ENCODE measurements around the gene ZNF219.

ZNF219 gene

DNA sequence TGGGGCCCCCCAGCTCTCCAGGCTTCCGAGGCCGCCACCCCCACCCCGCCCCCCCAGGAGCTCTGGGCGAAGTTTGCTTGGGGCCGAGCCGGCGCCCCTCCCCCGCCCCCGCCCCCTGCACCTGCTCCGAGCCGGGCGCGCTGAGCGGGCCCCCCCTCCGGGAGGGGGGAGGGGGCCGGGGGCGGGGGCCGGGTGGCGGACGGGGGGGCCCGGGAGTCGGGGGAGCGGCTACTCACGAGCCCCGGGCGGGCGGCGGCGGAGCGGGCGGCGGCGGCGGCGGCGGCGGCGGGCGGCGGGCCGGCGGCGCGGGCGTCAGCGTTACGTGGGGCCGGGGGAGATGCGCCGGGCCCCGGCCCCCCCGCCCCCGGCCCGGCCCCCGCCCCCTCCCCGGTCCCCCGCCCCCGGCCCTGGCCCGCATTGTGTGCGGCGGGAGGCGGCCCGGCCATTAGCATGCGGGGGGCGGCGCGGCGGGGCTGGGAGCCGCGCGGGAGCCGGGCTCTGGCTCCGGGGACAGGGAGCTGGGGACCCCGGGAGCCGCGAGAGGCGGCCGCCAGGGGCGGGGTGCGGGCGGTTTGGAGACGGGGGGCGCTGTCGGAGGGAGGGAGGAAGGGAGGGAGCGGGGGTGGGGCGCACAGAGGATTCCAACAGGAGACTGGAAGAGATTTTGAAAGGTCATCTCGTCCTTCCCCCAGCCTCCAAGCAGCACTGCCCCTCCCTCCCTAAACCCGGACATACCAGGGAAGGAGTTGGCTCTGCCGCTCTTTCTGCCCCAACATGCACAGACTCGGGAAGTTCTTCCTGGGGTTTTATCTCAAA lies at the start of gene ZNF219:
Gene ZNF219 (minus strand): TSS at position 580 of the 816 bp plus-strand sequence. CDS start 5,064 bp downstream, outside the sequence.
- H3K9me3 ChIP-seq (ENCODE audit: insufficient read depth, low read depth, low read length), result no peaks in the 10 kb centered on the region
- peak within 1 kb of the TSS; percentile 76 for H3K4me2 ChIP-seq (ENCODE audit: low read depth, low read length, poor library complexity, severe bottlenecking)
- H2AFZ ChIP-seq (ENCODE audit: low read length), result peak within 1 kb of the TSS; percentile 91
- H3K36me3 ChIP-seq (ENCODE audit: insufficient read depth, low read length), result no peaks in the 10 kb centered on the region
- H3K27me3 ChIP-seq (ENCODE audit: insufficient read depth, low read length, poor library complexity, severe bottlenecking), result no peaks in the 10 kb centered on the region
- no peak for TF ChIP-seq EZH2phosphoT487 (IDR thresholded peaks at IDR 0.05; ENCODE audit: borderline replicate concordance)
- H3K9me2 ChIP-seq (replicated peaks; ENCODE audit: low read depth, low read length), result no peaks in the 10 kb centered on the region
- peak within 1 kb of the TSS; percentile 79 for H3K9ac ChIP-seq (ENCODE audit: low read depth, low read length, poor library complexity, severe bottlenecking)
- H4K20me1 ChIP-seq (ENCODE audit: insufficient read depth, low read length, poor library complexity, severe bottlenecking), result no peaks in the 10 kb centered on the region
- H3F3A ChIP-seq (ENCODE audit: low read depth), result peaks cover 23% of the 10 kb centered on the region
- peaks cover 7% of the 10 kb centered on the region for H3K79me2 ChIP-seq (ENCODE audit: insufficient read depth, low read length)
- H3K4me3 ChIP-seq (ENCODE audit: low read length, poor library complexity, severe bottlenecking), result peak within 1 kb of the TSS; percentile 77
- peaks cover 32% of the 10 kb centered on the region for H3K4me1 ChIP-seq (ENCODE audit: insufficient read depth, low read length, poor library complexity, severe bottlenecking)

DNA sequence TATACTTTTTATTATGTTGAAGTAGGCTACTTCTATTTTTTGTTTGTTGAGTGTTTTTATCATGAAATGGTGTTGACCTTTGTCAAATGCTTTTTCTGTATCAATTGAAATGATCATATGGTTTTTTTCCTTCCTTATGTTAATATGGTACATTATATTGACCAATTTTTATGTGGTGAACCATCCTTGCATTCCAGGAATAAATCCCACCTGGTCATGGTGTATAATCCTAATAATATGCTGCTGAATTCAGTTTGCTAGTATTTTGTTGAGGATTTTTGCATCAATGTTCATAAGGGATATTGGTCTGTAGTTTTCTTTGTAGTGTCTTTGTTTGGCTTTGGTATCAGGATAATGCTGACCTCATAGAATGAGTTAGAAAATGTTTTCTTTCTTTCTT lies 47.0 kb upstream of the ZNF219 start:
- Histone ChIP-seq H4K20me1 (ENCODE audit: insufficient read depth, low read length, poor library complexity, severe bottlenecking) (no peaks in the 10 kb centered on the region), H3K9ac (ENCODE audit: low read depth, low read length, poor library complexity, severe bottlenecking) (no peak overlapping the region), H3K9me2 (replicated peaks; ENCODE audit: low read depth, low read length) (no peaks in the 10 kb centered on the region), H3F3A (ENCODE audit: low read depth) (no peaks in the 10 kb centered on the region), H3K27me3 (ENCODE audit: insufficient read depth, low read length, poor library complexity, severe bottlenecking) (no peaks in the 10 kb centered on the region), H3K4me1 (ENCODE audit: insufficient read depth, low read length, poor library complexity, severe bottlenecking) (no peaks in the 10 kb centered on the region), H3K4me3 (ENCODE audit: low read length, poor library complexity, severe bottlenecking) (no peak overlapping the region), H3K36me3 (ENCODE audit: insufficient read depth, low read length) (no peaks in the 10 kb centered on the region), H3K79me2 (ENCODE audit: insufficient read depth, low read length) (no peaks in the 10 kb centered on the region), H3K9me3 (ENCODE audit: insufficient read depth, low read depth, low read length) (no peaks in the 10 kb centered on the region), H3K4me2 (ENCODE audit: low read depth, low read length, poor library complexity, severe bottlenecking) (no peak overlapping the region), H2AFZ (ENCODE audit: low read length) (no peak overlapping the region)
- no peak for TF ChIP-seq EZH2phosphoT487 (IDR thresholded peaks at IDR 0.05; ENCODE audit: borderline replicate concordance)
- TF ChIP-seq, protein P1, sequence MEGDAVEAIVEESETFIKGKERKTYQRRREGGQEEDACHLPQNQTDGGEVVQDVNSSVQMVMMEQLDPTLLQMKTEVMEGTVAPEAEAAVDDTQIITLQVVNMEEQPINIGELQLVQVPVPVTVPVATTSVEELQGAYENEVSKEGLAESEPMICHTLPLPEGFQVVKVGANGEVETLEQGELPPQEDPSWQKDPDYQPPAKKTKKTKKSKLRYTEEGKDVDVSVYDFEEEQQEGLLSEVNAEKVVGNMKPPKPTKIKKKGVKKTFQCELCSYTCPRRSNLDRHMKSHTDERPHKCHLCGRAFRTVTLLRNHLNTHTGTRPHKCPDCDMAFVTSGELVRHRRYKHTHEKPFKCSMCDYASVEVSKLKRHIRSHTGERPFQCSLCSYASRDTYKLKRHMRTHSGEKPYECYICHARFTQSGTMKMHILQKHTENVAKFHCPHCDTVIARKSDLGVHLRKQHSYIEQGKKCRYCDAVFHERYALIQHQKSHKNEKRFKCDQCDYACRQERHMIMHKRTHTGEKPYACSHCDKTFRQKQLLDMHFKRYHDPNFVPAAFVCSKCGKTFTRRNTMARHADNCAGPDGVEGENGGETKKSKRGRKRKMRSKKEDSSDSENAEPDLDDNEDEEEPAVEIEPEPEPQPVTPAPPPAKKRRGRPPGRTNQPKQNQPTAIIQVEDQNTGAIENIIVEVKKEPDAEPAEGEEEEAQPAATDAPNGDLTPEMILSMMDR (conservative IDR thresholded peaks at IDR 0.05; ENCODE audit: low read length), result no peak

DNA sequence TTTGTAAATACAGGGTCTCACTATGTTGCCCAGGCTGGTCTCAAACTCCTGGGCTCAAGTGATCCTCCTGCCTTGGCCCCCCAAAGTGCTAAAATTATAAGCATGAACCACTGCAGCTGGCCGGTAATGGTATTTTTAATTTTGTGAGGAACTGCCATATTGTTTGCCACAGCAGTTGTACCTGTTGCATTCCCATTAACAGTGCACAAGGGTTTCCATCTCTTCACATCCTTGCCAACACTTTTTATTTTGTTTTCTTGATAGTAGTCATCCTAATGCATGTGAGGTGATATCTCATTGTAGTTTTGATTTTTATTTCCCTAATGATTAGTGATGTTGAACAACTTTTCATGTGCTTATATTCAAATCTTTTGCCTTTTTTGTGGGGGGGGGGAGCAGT lies 43.9 kb upstream of the ZNF219 start:
- H2AFZ ChIP-seq (ENCODE audit: low read length), result no peak overlapping the region

More for the DNA sequence above, 43.9 kb upstream of the ZNF219 start:
- Histone ChIP-seq H3K4me2 (ENCODE audit: low read depth, low read length, poor library complexity, severe bottlenecking) (no peak overlapping the region), H3K27me3 (ENCODE audit: insufficient read depth, low read length, poor library complexity, severe bottlenecking) (no peaks in the 10 kb centered on the region), H3K4me1 (ENCODE audit: insufficient read depth, low read length, poor library complexity, severe bottlenecking) (no peaks in the 10 kb centered on the region), H3K36me3 (ENCODE audit: insufficient read depth, low read length) (no peaks in the 10 kb centered on the region), H3K9ac (ENCODE audit: low read depth, low read length, poor library complexity, severe bottlenecking) (no peak overlapping the region), H3F3A (ENCODE audit: low read depth) (no peaks in the 10 kb centered on the region), H4K20me1 (ENCODE audit: insufficient read depth, low read length, poor library complexity, severe bottlenecking) (no peaks in the 10 kb centered on the region), H3K9me2 (replicated peaks; ENCODE audit: low read depth, low read length) (no peaks in the 10 kb centered on the region), H3K4me3 (ENCODE audit: low read length, poor library complexity, severe bottlenecking) (no peak overlapping the region), H3K9me3 (ENCODE audit: insufficient read depth, low read depth, low read length) (no peaks in the 10 kb centered on the region), H3K79me2 (ENCODE audit: insufficient read depth, low read length) (no peaks in the 10 kb centered on the region)
- TF ChIP-seq, protein P1 (conservative IDR thresholded peaks at IDR 0.05; ENCODE audit: low read length), result no peak
- no peak for TF ChIP-seq EZH2phosphoT487 (IDR thresholded peaks at IDR 0.05; ENCODE audit: borderline replicate concordance)

Data from Loucy (cell line).